Measurements from ENCODE around the gene IGFL2. TPM values are rescaled to one million over a fixed set of nuclear protein-coding genes. Genes with fewer than 3 reads are reported as not detected.
A peak's percentile ranks its signal among the peaks of the same experiment; 100 is the strongest.

The IGFL2 gene
- total RNA-seq, 2 experiments from 2014 or later, result not detected

- Mint-ChIP-seq H3K9me3 (no peaks in the 10 kb centered on the region), H3K27ac (no peak within 1 kb of the TSS), H3K4me1 (ENCODE audit: low read depth) (no peaks in the 10 kb centered on the region), H3K27me3 (ENCODE audit: low read depth) (peaks cover 33% of the 10 kb centered on the region), H3K36me3 (ENCODE audit: low read depth) (no peaks in the 10 kb centered on the region), H3K4me3 (no peak within 1 kb of the TSS)
- no peak for DNase-seq
- CTCF ChIA-PET, result interaction anchor here (0.6 kb wide), 1 partner anchor 186 kb away, joined by 3 read pairs; no protein-coding TSS in a partner anchor
- intact Hi-C loops (cut with micrococcal nuclease), result no loop called here
Measured at GRCh38 chr19:46124638-46125115, 23.4 kb upstream of the IGFL2 start, which contains the start of gene IGFL3. Gene IGFL3 (minus strand): TSS chr19:46124688. CDS start chr19:46124649, 39 bp downstream.

- DNase-seq, result no peak
- Mint-ChIP-seq H3K27ac (no peak overlapping the region), H3K9me3 (no peaks in the 10 kb centered on the region), H3K27me3 (ENCODE audit: low read depth) (peaks cover 33% of the 10 kb centered on the region), H3K4me1 (ENCODE audit: low read depth) (no peaks in the 10 kb centered on the region), H3K36me3 (ENCODE audit: low read depth) (no peaks in the 10 kb centered on the region), H3K4me3 (no peak overlapping the region)
- CTCF ChIA-PET, result interaction anchor here (0.7 kb wide), 1 partner anchor 454 kb away, joined by 3 read pairs; no protein-coding TSS in a partner anchor
- intact Hi-C loops (cut with micrococcal nuclease), result no loop called here
Measured at GRCh38 chr19:46125447-46125846, 22.6 kb upstream of the IGFL2 start.

- Mint-ChIP-seq H3K36me3 (ENCODE audit: low read depth) (no peaks in the 10 kb centered on the region), H3K4me3 (no peak overlapping the region), H3K27me3 (ENCODE audit: low read depth) (peaks cover 35% of the 10 kb centered on the region), H3K9me3 (no peaks in the 10 kb centered on the region), H3K27ac (no peak overlapping the region), H3K4me1 (ENCODE audit: low read depth) (no peaks in the 10 kb centered on the region)
- DNase-seq, result no peak
- CTCF ChIA-PET, result interaction anchor here (0.7 kb wide), 1 partner anchor 454 kb away, joined by 3 read pairs; no protein-coding TSS in a partner anchor
- intact Hi-C loops (cut with micrococcal nuclease), result no loop called here
Measured at GRCh38 chr19:46126086-46126580, 21.9 kb upstream of the IGFL2 start.

- CTCF ChIA-PET, result interaction anchor here (1.1 kb wide), 1 partner anchor 103 kb away, joined by 3 read pairs; no protein-coding TSS in a partner anchor
- no peaks in the 10 kb centered on the region for H3K9me3 Mint-ChIP-seq
- no peak for DNase-seq
- no peak overlapping the region for H3K27ac Mint-ChIP-seq
- H3K4me3 Mint-ChIP-seq, result no peak overlapping the region
- intact Hi-C loops (cut with micrococcal nuclease), result no loop called here
- H3K4me1 Mint-ChIP-seq (ENCODE audit: low read depth), result peaks cover 3% of the 10 kb centered on the region
- H3K27me3 Mint-ChIP-seq (ENCODE audit: low read depth), result peaks cover 38% of the 10 kb centered on the region
- no peaks in the 10 kb centered on the region for H3K36me3 Mint-ChIP-seq (ENCODE audit: low read depth)
Measured at GRCh38 chr19:46131485-46132143, 16.4 kb upstream of the IGFL2 start.

- intact Hi-C loops (cut with micrococcal nuclease), result no loop called here
- CTCF ChIA-PET, result no interaction called here
Measured at GRCh38 chr19:46132508-46133100, 15.4 kb upstream of the IGFL2 start.

GRCh38 chr19:46133101-46133627, 14.9 kb upstream of the IGFL2 start:
- no peaks in the 10 kb centered on the region for H3K9me3 Mint-ChIP-seq
- CTCF ChIA-PET, result no interaction called here
- intact Hi-C loops (cut with micrococcal nuclease), result no loop called here
- H3K27ac Mint-ChIP-seq, result peak overlapping the region; percentile 25
- peaks cover 3% of the 10 kb centered on the region for H3K4me1 Mint-ChIP-seq (ENCODE audit: low read depth)
- H3K27me3 Mint-ChIP-seq (ENCODE audit: low read depth), result peaks cover 37% of the 10 kb centered on the region
- H3K36me3 Mint-ChIP-seq (ENCODE audit: low read depth), result no peaks in the 10 kb centered on the region
- H3K4me3 Mint-ChIP-seq, result no peak overlapping the region
- no peak for DNase-seq

More at GRCh38 chr19:46132508-46133100, 15.4 kb upstream of the IGFL2 start:
- no peak for DNase-seq
- Mint-ChIP-seq H3K4me3 (no peak overlapping the region), H3K27me3 (ENCODE audit: low read depth) (peaks cover 38% of the 10 kb centered on the region), H3K4me1 (ENCODE audit: low read depth) (peaks cover 3% of the 10 kb centered on the region), H3K27ac (peak overlapping the region; percentile 75), H3K36me3 (ENCODE audit: low read depth) (no peaks in the 10 kb centered on the region), H3K9me3 (no peaks in the 10 kb centered on the region)

- intact Hi-C loops (cut with micrococcal nuclease), result no loop called here
- peaks cover 37% of the 10 kb centered on the region for H3K27me3 Mint-ChIP-seq (ENCODE audit: low read depth)
- no peaks in the 10 kb centered on the region for H3K36me3 Mint-ChIP-seq (ENCODE audit: low read depth)
- H3K4me3 Mint-ChIP-seq, result no peak overlapping the region
- peaks cover 3% of the 10 kb centered on the region for H3K4me1 Mint-ChIP-seq (ENCODE audit: low read depth)
- no peaks in the 10 kb centered on the region for H3K9me3 Mint-ChIP-seq
- H3K27ac Mint-ChIP-seq, result peak overlapping the region; percentile 66
- CTCF ChIA-PET, result no interaction called here
- DNase-seq, result no peak
Measured at GRCh38 chr19:46133777-46134241, 14.2 kb upstream of the IGFL2 start.

- CTCF ChIA-PET, result no interaction called here
- no peak for DNase-seq
- peaks cover 3% of the 10 kb centered on the region for H3K4me1 Mint-ChIP-seq (ENCODE audit: low read depth)
- no peaks in the 10 kb centered on the region for H3K9me3 Mint-ChIP-seq
- intact Hi-C loops (cut with micrococcal nuclease), result no loop called here
- H3K4me3 Mint-ChIP-seq, result no peak overlapping the region
- no peak overlapping the region for H3K27ac Mint-ChIP-seq
- peaks cover 34% of the 10 kb centered on the region for H3K27me3 Mint-ChIP-seq (ENCODE audit: low read depth)
- H3K36me3 Mint-ChIP-seq (ENCODE audit: low read depth), result no peaks in the 10 kb centered on the region
Measured at GRCh38 chr19:46134527-46134926, 13.5 kb upstream of the IGFL2 start.

- CTCF ChIA-PET, result interaction anchor here (0.7 to 1.1 kb wide), 2 partner anchors 50 to 74 kb away, joined by 3 to 5 read pairs; no protein-coding TSS in a partner anchor
Measured at GRCh38 chr19:46137915-46138473, 10.0 kb upstream of the IGFL2 start.

GRCh38 chr19:46141421-46141820, 6.6 kb upstream of the IGFL2 start:
- Mint-ChIP-seq H3K27me3 (ENCODE audit: low read depth) (peaks cover 19% of the 10 kb centered on the region), H3K9me3 (no peaks in the 10 kb centered on the region), H3K36me3 (ENCODE audit: low read depth) (no peaks in the 10 kb centered on the region), H3K4me3 (no peak overlapping the region), H3K4me1 (ENCODE audit: low read depth) (no peaks in the 10 kb centered on the region), H3K27ac (no peak overlapping the region)
- DNase-seq, result no peak
- CTCF ChIA-PET, result no interaction called here
- intact Hi-C loops (cut with micrococcal nuclease), result no loop called here

More at GRCh38 chr19:46137915-46138473, 10.0 kb upstream of the IGFL2 start:
- peaks cover 26% of the 10 kb centered on the region for H3K27me3 Mint-ChIP-seq (ENCODE audit: low read depth)
- no peak overlapping the region for H3K27ac Mint-ChIP-seq
- peaks cover 3% of the 10 kb centered on the region for H3K4me1 Mint-ChIP-seq (ENCODE audit: low read depth)
- no peaks in the 10 kb centered on the region for H3K36me3 Mint-ChIP-seq (ENCODE audit: low read depth)
- no peaks in the 10 kb centered on the region for H3K9me3 Mint-ChIP-seq
- intact Hi-C loops (cut with micrococcal nuclease), result no loop called here
- no peak overlapping the region for H3K4me3 Mint-ChIP-seq
- DNase-seq, result no peak

- intact Hi-C loops (cut with micrococcal nuclease), result no loop called here
- no peaks in the 10 kb centered on the region for H3K36me3 Mint-ChIP-seq (ENCODE audit: low read depth)
- no peak for DNase-seq
- no peak overlapping the region for H3K27ac Mint-ChIP-seq
- H3K27me3 Mint-ChIP-seq (ENCODE audit: low read depth), result peaks cover 19% of the 10 kb centered on the region
- CTCF ChIA-PET, result no interaction called here
- H3K9me3 Mint-ChIP-seq, result no peaks in the 10 kb centered on the region
- peaks cover under 1% of the 10 kb centered on the region for H3K4me1 Mint-ChIP-seq (ENCODE audit: low read depth)
- no peak overlapping the region for H3K4me3 Mint-ChIP-seq
Measured at GRCh38 chr19:46142294-46142693, 5.7 kb upstream of the IGFL2 start.

- peaks cover 10% of the 10 kb centered on the region for H3K4me1 Mint-ChIP-seq (ENCODE audit: low read depth)
- intact Hi-C loops (cut with micrococcal nuclease), result loop anchor here (5.0 kb wide), 1 partner anchor 43 kb away; no protein-coding TSS in a partner anchor
- no peaks in the 10 kb centered on the region for H3K9me3 Mint-ChIP-seq
- DNase-seq, result no peak
- no peaks in the 10 kb centered on the region for H3K36me3 Mint-ChIP-seq (ENCODE audit: low read depth)
- CTCF ChIA-PET, result no interaction called here
- H3K4me3 Mint-ChIP-seq, result no peak overlapping the region
- no peak overlapping the region for H3K27ac Mint-ChIP-seq
- peaks cover 25% of the 10 kb centered on the region for H3K27me3 Mint-ChIP-seq (ENCODE audit: low read depth)
Measured at GRCh38 chr19:46144756-46145155, 3.3 kb upstream of the IGFL2 start.
